GM21381 (cell line): ENCODE results near the gene SLC25A46.
A peak's percentile ranks its signal among the peaks of the same experiment; 100 is the strongest.
"Not testable (repeated sequence)": the region's sequence is repeated elsewhere in the genome, so short reads cannot be mapped to it uniquely, and the experiment has no call there.

ENCODE experiments used
- ATAC-seq: cut with Tn5 transposase; IDR thresholded peaks from one replicate; pipeline ENCODE4 v1.9.1; 2021; ENCODE audit warnings: mild to moderate bottlenecking, moderate library complexity; ENCODE audit not compliant: unreplicated experiment

The SLC25A46 gene

DNA sequence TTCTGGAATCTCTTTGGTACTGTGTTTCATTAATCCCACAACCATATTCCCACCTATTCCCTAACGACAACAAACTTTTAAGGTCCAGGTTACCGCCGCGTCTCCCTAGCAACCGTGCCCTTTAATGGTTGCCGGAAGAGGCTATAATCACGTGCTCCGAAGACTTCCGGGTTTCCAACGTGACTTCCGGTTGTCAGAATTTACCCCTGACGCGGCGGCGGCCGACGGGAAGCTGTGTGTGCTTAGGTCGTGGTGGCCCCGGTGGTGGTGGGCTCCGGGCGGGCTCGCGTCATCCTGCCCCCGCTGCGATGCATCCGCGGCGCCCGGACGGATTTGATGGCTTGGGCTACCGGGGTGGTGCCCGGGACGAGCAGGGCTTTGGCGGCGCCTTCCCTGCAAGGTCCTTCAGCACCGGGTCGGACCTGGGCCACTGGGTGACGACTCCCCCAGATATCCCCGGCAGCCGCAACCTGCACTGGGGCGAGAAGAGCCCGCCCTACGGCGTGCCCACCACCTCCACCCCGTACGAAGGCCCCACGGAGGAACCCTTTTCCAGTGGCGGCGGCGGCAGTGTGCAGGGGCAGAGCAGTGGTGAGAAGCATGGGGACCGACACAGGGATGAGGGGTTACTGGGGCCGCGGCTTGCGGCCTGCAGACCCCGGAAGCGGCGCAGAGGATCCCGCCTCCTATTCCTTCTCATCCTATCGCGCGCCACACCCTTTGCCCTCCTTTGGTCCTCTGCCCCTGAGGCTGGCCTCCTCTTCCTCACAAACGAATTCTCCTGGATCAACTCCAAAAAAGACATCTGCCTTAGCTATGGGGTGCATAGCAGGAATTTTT is at the start of gene SLC25A46:
SLC25A46 (plus strand) TSS at position 196 of the 840 bp plus-strand sequence; CDS start at position 309, 113 bp downstream.
- ATAC-seq: peak; percentile 97

DNA sequence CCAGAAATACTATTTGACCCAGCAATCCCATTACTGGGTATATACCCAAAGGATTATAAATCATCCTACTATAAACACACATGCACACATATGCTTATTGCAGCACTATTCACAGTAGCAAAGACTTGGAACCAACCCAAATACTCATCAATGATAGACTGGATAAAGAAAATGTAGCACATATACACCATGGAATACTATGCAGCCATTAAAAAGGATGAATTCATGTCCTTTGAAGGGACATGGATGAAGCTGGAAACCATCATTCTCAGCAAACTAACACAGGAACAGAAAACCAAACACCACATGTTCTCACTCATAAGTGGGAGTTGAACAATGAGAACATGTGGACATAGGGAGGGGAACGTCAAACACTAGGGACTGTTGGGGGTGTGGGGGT is 48.2 kb upstream of the SLC25A46 start:
- not testable (repeated sequence) for ATAC-seq

DNA sequence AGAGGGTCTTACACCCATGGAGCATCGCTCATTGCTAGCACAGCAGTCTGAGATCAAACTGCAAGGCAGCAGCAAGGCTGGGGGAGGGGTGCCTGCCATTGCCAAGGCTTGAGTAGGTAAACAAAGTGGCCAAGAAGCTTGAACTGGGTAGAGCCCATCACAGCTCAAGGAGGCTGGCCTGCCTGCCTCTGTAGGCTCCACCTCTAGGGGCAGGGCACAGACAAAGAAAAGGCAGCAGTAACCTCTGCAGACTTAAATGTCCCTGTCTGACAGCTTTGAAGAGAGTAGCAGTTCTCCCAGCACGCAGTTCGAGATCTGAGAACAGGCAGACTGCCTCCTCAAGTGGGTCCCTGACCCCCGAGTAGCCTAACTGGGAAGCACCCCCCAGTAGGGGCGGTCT is 46.1 kb upstream of the SLC25A46 start:
- ATAC-seq: not testable (repeated sequence)

- no peak for ATAC-seq
Observed at GRCh38 chr5:110702300-110702699, 36.5 kb upstream of the SLC25A46 start.

GRCh38 chr5:110702704-110703103 is 36.1 kb upstream of the SLC25A46 start:
- ATAC-seq: no peak

DNA sequence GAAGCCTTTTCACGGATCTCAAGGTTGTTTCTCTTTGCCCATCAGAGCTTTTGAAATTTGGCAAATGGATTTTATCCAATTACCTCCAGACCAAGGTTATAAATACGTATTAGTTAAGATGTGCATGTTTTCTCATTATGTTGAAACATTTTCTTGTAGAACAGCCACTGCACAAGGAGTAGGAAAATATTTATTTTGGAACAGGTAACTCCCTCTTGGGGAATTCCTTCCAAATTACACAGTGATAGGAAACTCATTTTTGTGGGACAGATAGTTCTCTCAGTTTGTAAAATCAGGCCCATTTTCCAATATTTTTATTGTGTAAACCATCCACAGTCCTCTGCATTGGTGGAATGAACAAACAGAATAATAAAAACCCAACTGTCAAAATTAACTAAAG is 35.3 kb upstream of the SLC25A46 start:
- ATAC-seq: no peak

DNA sequence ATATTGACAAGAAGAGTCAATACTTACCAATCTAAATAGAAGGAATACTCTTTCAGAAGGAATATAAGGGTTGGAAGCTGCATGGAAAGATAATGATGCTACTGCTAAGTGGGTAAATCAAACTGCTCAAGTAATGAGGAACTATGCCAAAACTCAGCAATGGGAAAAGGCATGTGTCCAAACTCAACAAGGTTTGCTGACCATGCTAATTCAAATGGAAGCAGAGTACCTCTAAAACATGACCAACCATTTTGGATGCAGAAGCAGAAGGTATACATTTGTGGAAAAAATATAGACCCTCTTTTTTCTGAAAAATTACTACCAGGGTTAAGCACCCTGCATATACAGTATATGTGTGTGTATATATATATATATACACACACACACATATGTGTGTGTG is 33.5 kb upstream of the SLC25A46 start:
- no peak for ATAC-seq

GRCh38 chr5:110707260-110707844 is 31.5 kb upstream of the SLC25A46 start:
- no peak for ATAC-seq

- peak; percentile 72 for ATAC-seq
Observed at GRCh38 chr5:110716247-110717245, 22.3 kb upstream of the SLC25A46 start.

DNA sequence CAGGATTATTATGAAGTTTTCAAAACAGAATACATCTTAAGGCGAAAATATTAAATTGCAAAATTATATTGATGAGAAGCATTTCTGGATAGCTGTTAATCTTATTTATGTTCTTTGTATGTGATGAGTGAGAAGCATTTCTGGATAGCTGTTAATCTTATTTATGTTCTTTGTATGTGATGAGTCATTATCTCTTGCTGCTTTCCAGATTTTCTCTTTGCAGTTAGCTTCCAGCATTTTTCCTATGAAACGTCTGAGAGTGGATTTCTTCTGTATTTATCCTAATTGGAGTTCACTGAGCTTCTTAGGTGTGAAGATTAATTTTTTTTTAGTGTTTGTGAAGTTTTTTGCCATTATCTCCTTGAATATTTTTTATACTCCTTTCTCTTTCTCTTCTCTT is 20.5 kb upstream of the SLC25A46 start:
- no peak for ATAC-seq

DNA sequence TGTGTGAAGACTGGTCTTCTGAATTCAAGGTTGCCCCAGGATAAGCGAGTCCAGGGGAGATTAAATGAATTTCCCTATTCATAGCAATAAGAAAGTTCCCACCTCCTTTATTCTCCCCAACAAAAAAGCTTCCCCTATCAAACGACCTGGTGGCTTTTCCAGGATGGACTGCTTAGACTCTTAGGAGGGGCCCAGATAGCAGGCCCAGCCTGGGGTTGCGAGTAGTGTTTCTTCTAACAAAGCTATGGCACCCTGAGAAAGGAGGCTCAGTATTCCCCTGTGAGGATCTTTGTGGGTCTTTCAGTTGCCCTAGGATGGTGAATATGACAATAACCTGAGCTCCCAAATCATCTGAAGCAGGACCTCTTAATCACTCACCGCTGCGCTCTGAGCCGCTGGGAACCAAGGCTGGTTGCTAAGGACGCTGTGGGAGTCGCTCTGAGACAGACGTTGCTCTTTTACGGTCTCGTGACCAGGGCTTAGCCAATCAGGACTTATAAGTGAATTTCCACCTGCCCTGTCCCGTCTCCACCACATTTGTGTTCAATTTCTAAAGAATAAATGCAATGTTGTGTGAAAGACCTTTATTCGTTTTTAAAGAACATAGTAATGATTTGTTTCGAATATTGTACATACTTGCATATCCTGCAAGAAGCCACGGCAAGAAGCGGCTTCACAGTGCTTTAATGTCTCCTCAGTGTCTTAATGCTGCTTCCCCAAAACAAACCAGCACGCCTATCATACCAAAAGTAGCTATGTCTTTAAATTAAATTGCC is 12.4 kb upstream of the SLC25A46 start, which contains the start of gene TMEM232:
TMEM232 (minus strand) TSS at position 423 of the 776 bp plus-strand sequence. CDS start 59,319 bp downstream, outside the sequence.
- ATAC-seq: peak; percentile 100

GRCh38 chr5:110727025-110727314 is 11.8 kb upstream of the SLC25A46 start:
- ATAC-seq: peak; percentile 37

DNA sequence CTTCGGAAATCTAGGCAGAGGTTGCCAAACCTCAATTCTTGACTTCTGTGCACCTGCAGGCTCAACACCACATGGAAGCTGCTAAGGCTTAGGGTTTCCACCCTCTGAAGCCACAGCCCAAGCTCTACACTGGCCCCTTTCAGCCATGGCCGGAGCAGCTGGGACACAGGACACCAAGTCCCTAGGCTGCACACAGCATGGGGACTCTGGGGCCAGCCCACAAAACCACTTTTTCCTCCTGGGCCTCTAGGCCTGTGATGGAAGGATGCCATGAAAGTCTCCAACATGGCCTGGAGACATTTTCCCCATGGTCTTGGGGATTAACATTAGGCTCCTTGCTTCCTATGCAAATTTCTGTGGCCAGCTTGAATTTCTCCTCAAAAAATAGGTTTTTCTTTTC is 7.3 kb upstream of the SLC25A46 start:
- ATAC-seq: not testable (repeated sequence)

DNA sequence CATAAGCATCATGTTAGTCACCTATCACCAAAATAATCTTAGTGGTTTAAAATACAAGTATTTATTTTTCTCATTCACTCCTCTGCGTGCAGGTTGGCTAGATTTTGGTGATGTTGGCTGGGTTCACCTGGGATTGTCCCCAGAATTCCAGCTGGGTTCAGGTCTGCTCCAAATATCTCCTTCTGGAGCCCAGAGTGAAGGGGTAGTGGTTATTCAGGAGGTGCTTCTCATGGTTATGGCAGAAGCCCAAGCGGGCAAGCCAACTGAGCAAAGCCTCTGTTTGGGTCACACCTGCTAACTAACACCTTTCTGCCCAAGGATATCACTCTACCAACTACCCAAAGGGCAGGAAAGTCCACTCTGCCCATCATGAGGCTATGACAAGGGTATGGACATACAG is 4.7 kb upstream of the SLC25A46 start:
- ATAC-seq: no peak

GRCh38 chr5:110735556-110735955 is 3.3 kb upstream of the SLC25A46 start:
- no peak for ATAC-seq

- ATAC-seq: no peak
Observed at GRCh38 chr5:110736753-110737152, 2.1 kb upstream of the SLC25A46 start.

GRCh38 chr5:110738503-110738811 is 350 bp upstream of the SLC25A46 start:
- peak; percentile 56 for ATAC-seq

DNA sequence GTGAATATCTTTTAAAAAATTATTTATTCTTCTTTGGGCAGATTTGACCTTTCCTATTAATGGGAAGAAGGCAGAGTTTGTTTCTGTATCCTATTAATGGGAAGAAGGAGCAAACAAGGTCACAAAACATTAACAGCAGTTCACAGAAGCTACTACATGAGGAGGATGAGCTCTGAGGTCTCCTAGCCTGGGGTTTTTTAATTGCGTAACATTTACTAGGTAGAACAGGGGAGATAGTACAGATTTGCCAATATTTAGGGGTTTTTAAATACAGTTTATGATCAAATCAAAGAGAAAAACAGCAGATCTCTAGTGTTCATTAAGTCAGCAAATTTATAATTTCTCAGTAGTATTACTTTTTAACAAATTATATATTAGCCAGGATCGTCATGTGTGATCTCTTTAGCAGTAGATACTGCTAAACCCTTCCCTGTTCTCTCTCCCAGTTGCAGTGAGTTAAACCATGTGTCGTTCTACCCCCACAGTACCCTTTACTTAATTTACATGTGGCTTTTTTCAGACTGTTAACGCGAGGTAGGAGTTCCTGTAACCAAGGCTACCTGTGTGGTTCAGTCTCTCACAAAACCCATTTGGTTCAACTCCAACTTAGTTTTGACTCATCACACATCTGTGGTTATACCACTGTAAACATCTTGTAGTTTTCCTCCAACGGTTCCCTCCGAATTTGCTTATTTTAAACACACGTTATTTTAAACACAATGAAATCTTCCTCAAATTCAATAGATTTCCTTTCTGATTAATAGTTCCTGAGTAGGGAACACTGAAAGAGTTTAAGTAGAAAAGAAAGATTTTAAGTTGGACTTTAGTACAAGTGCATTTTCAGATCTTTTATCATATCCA is 13.3 kb downstream of the SLC25A46 start:
- peak; percentile 99 for ATAC-seq

- peak; percentile 0 for ATAC-seq
Observed at GRCh38 chr5:110752953-110753352, 14.1 kb downstream of the SLC25A46 start.

DNA sequence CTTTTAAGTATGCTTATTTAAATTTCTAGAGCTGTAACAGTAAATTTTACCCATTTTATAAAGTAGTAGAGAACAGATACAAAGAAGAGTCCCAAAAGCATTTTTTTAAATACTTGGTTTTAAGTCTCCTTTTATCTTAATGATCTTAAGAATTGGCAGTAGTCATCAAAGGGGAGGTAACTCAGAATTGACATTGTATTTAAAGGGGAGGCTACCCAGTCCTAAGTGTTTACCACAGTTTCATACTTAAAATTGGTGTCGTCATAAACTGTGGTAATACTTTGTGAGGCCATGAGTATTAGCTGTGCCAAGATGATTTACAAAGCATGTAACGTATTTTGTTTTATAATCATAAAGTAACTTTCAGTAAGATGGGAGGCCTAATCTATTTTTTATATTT is 14.8 kb downstream of the SLC25A46 start:
- ATAC-seq: no peak
